OCI-LY3 (cell line): ENCODE data around the gene ARHGAP24.

ENCODE experiments used
- H2AFZ ChIP-seq: fragments of 200-600, 300-600 bp; shearing (Covaris generic); 2 replicates; pipeline ENCODE4 v1.6.0; 2014; ENCODE audit warnings: antibody characterized with exemption, low read depth, low read length
- H3K27ac ChIP-seq: fragments of 200-600, 300-600 bp; sonication (generic); 2 replicates; pipeline ENCODE4 v1.5.1; 2014; ENCODE audit warnings: mild to moderate bottlenecking, low read length, moderate library complexity, mixed read lengths
- H3K27me3 ChIP-seq: fragments of 200-600, 300-600 bp; sonication (generic); 2 replicates; pipeline ENCODE4 v1.6.1; 2014; ENCODE audit warnings: low read depth, low read length, mixed read lengths
- H3K36me3 ChIP-seq: fragments of 200-600, 300-600 bp; sonication (generic); replicated peaks from 2 replicates; pipeline ENCODE3; 2014; ENCODE audit warnings: low read depth, low read length, mixed read lengths
- H3K4me1 ChIP-seq: fragments of 300-600, 200-600 bp; sonication (generic); 2 replicates; pipeline ENCODE4 v1.6.1; 2014; ENCODE audit warnings: low read length, mixed read lengths
- H3K4me2 ChIP-seq: fragments of 200-600, 300-600 bp; sonication (generic); 2 replicates; pipeline ENCODE4 v1.6.1; 2014; ENCODE audit warnings: low read length, mixed read lengths
- H3K4me3 ChIP-seq: fragments of 300-600, 200-600 bp; sonication (generic); 2 replicates; pipeline ENCODE4 v1.5.1; 2014; ENCODE audit warnings: antibody characterized with exemption, mild to moderate bottlenecking, low read length, moderate library complexity
- H3K79me2 ChIP-seq: fragments of 300-600, 200-600 bp; shearing (Covaris generic); 2 replicates; pipeline ENCODE4 v1.6.1; 2014; ENCODE audit warnings: mild to moderate bottlenecking, low read length, mixed read lengths
- H3K9ac ChIP-seq: fragments of 300-600, 200-600 bp; shearing (Covaris generic); 2 replicates; pipeline ENCODE4 v1.6.0; 2014; ENCODE audit warnings: mild to moderate bottlenecking, low read length, moderate library complexity
- H3K9me3 ChIP-seq: fragments of 200-600, 300-600 bp; shearing (Covaris generic); 2 replicates; pipeline ENCODE4 v1.6.1; 2014; ENCODE audit warnings: low read length, mixed read lengths; ENCODE audit not compliant: insufficient read depth
- H4K20me1 ChIP-seq: fragments of 200-600, 300-600 bp; sonication (generic); 2 replicates; pipeline ENCODE4 v1.6.1; 2016; ENCODE audit warnings: low read length, mixed read lengths; ENCODE audit not compliant: insufficient read depth
- CTCF ChIP-seq: fragments of 200-600, 300-600 bp; sonication (generic); IDR thresholded peaks from 2 replicates; pipeline ENCODE4 v1.5.1; 2014; ENCODE audit warnings: antibody characterized with exemption, low read length, low read depth
- EZH2phosphoT487 ChIP-seq: fragments of 200-600 bp; shearing (Covaris generic); IDR thresholded peaks from 2 replicates; pipeline ENCODE4 v1.6.1; 2018; ENCODE audit warnings: antibody characterized with exemption, mixed run types, low read depth

The ARHGAP24 gene

GRCh38 chr4:85938902-85939301 lies 464.0 kb downstream of the ARHGAP24 start:
- Histone ChIP-seq H3K9me3 (no peaks in the 10 kb centered on the region), H3K4me3 (no peak overlapping the region), H3K4me2 (no peak overlapping the region)

GRCh38 chr4:85939595-85939994 lies 464.6 kb downstream of the ARHGAP24 start:
- Histone ChIP-seq H2AFZ (no peak overlapping the region), H4K20me1 (0 out of 2 replicates have a peak, but pooled peaks cover 6% of the 10 kb centered on the region), H3K79me2 (no peaks in the 10 kb centered on the region), H3K4me3 (no peak overlapping the region), H3K4me2 (no peak overlapping the region), H3K36me3 (no peaks in the 10 kb centered on the region), H3K9ac (no peak overlapping the region), H3K27me3 (no peaks in the 10 kb centered on the region), H3K4me1 (no peaks in the 10 kb centered on the region), H3K27ac (no peak overlapping the region), H3K9me3 (no peaks in the 10 kb centered on the region)
- TF ChIP-seq CTCF (no peak), EZH2phosphoT487 (no peak)

More at GRCh38 chr4:85938902-85939301, 464.0 kb downstream of the ARHGAP24 start:
- Histone ChIP-seq H4K20me1 (0 out of 2 replicates have a peak, but pooled peaks cover 6% of the 10 kb centered on the region), H3K36me3 (no peaks in the 10 kb centered on the region), H3K27ac (no peak overlapping the region), H3K4me1 (no peaks in the 10 kb centered on the region), H3K9ac (no peak overlapping the region), H3K79me2 (no peaks in the 10 kb centered on the region), H2AFZ (no peak overlapping the region), H3K27me3 (no peaks in the 10 kb centered on the region)
- TF ChIP-seq EZH2phosphoT487 (no peak), CTCF (no peak)

GRCh38 chr4:85940151-85940550 lies 465.2 kb downstream of the ARHGAP24 start:
- no peaks in the 10 kb centered on the region for H3K79me2 ChIP-seq
- H3K4me3 ChIP-seq: no peak overlapping the region
- H3K27me3 ChIP-seq: no peaks in the 10 kb centered on the region
- TF ChIP-seq EZH2phosphoT487 (no peak), CTCF (no peak)
- no peaks in the 10 kb centered on the region for H3K4me1 ChIP-seq
- no peak overlapping the region for H3K4me2 ChIP-seq
- H3K9ac ChIP-seq: no peak overlapping the region
- H4K20me1 ChIP-seq: 0 out of 2 replicates have a peak, but pooled peaks cover 6% of the 10 kb centered on the region
- no peak overlapping the region for H3K27ac ChIP-seq
- H3K9me3 ChIP-seq: no peaks in the 10 kb centered on the region
- H2AFZ ChIP-seq: no peak overlapping the region
- H3K36me3 ChIP-seq: no peaks in the 10 kb centered on the region

- H3K4me1 ChIP-seq: no peaks in the 10 kb centered on the region
- no peak overlapping the region for H3K4me3 ChIP-seq
- no peak overlapping the region for H2AFZ ChIP-seq
- no peak overlapping the region for H3K27ac ChIP-seq
- peaks cover 12% of the 10 kb centered on the region for H4K20me1 ChIP-seq
- H3K9ac ChIP-seq: no peak overlapping the region
- H3K36me3 ChIP-seq: no peaks in the 10 kb centered on the region
- peaks cover 9% of the 10 kb centered on the region; the same call in 1 of the 2 replicates for H3K79me2 ChIP-seq
- no peaks in the 10 kb centered on the region for H3K27me3 ChIP-seq
- no peaks in the 10 kb centered on the region for H3K9me3 ChIP-seq
- TF ChIP-seq EZH2phosphoT487 (no peak), CTCF (no peak)
- no peak overlapping the region for H3K4me2 ChIP-seq
Measured at GRCh38 chr4:85942107-85942506, 467.2 kb downstream of the ARHGAP24 start.
